LNCaP clone FGC (cell line): ENCODE measurements around the gene PER1.

ENCODE experiments used
- DNase-seq: peaks from one replicate; pipeline ENCODE4 v3.0.0-alpha.2; 2011; ENCODE audit warnings: low read depth
- H3K4me3 ChIP-seq: 2 replicates; pipeline ENCODE4 v1.5.1; 2011; ENCODE audit warnings: mild to moderate bottlenecking, low read depth, low read length, control low read depth
- CTCF ChIP-seq: IDR thresholded peaks from 2 replicates; pipeline ENCODE4 v1.5.1; 2012; ENCODE audit warnings: mild to moderate bottlenecking; ENCODE audit not compliant: control insufficient read depth, insufficient read depth; ENCODE audit errors: extremely low read depth

PER1 gene

DNA sequence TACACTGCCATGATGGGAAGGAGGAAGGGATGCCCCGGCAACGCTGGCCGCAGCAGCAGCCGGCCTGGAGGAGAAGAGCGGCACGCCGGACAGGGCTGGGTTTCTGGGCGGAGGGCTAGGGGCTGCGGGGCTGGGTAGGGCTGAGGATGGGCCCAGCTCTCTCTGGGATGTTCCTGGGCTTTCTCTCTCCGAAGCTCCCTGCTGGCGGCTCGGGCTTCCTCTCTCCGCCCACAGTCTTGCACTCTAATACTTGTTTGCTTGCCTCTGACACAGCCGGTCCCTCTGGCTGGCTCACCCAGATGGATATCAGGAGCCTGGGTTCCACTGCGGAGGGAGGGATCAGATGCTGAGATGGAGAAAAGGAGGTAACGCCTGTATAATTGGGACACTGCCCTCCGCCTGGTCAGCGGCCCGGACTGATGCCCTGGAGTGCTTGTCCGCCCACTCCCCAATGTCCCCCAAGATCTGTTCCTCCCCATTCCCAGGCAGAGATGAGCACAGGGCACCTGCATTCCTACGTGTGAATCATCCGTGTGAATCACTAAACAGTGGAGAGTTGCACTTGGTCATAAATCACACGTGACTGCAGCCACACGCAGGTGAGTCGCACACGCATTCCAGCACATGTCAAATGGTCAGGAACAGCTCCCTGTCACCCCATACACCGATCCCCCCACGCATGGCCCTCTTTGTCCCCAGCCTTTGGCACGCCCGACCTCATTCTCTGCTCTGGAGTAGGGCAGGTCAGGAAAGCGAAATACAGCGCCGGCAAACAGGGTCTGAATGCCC, 34.0 kb downstream of the PER1 start, which contains the start of gene ALOXE3:
TSS of gene ALOXE3 (minus strand) at position 535 of the 789 bp plus-strand sequence. CDS start at position 11, 524 bp downstream.
- peak; percentile 30 for DNase-seq
- TF ChIP-seq CTCF = no peak
- H3K4me3 ChIP-seq = peak within 1 kb of the TSS; percentile 55

GRCh38 chr17:8117367-8117979, 34.7 kb downstream of the PER1 start:
- no peak for DNase-seq
- TF ChIP-seq CTCF = no peak
- H3K4me3 ChIP-seq = peak overlapping the region; percentile 55

GRCh38 chr17:8116776-8117175, 35.4 kb downstream of the PER1 start:
- no peak for TF ChIP-seq CTCF
- no peak for DNase-seq
- H3K4me3 ChIP-seq = no peak overlapping the region

DNA sequence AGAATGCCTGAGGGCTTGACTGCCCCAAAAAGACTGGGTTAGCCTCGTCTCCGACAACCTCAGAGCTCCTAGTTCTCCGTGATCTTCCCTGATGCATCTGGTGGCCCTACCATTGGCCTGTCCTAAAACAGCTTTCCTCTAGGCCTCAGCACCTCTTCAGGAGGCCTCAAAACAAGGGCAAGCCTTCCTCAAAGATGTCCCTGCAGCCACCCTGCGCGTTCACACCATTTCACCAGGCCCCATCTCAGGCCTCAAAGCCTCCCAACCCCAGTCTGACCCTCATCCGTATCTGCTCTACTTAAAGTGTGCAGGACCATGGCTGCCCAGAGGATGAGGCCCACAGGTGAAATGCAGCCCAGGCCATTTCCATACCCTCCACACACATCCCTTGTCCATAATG, 41.3 kb downstream of the PER1 start:
- H3K4me3 ChIP-seq = no peak overlapping the region
- TF ChIP-seq CTCF = no peak
- no peak for DNase-seq

DNA sequence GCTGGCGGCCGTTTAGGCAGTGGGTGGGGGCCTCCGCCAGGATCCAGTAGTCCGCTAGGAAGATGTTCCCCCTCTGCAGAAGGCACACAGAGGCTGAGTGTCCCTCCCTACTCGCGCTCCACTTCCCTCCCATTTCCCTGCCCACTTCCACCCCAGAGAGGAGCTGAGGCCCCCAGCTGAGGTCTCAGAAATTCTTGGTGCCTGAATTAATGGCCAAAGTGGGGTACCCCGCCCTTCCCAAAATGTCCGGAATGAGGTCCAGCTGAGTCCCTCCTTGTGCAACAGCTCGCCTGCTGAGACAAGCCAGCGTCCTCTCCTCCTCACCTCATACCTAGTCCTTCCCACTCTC, 41.8 kb downstream of the PER1 start:
- no peak for DNase-seq
- H3K4me3 ChIP-seq = no peak overlapping the region
- no peak for TF ChIP-seq CTCF

DNA sequence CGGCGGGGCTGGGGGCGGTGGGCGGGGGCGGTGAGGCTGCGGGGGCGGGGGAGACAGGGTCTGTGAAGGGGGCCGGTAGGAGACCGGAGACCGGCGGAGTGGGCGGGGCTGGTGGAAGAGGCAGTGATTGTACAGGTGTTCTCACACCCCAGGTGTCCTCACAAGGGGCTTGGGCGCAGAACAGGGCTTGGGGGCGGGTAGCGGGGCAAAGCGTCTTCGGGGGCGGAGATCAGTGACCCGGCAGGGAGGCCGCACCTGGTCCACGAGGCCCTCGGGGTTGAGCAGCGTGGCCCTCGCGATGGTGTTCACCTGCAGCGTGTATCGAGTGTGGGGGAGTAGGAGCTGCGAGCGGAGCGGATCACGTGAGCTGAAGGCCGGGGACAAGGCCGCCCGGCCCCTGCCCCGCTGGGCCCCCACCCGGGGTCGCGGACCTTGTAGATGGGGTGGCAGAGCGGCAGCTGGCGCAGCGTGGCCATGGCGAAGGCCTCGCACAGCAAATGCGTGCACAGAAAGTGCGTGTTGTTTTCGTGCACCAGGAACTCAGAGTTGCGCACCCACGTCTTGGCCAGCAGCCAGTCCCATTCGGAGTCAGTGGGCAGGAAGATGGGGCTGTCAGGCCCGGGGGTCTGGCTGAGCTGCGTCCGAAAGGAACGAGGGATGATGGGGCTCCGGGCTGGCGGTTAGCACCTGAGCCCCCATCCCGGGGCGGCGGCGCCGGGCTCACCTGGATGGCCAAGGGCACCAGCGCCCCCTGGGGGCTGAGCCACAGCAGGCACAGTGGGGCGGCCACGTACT, 42.3 kb downstream of the PER1 start:
- TF ChIP-seq CTCF = peak; percentile 84
- no peak for DNase-seq
- no peak overlapping the region for H3K4me3 ChIP-seq
